Occipital lobe (tissue), 2 donors: ENCODE measurements around the gene MAGI1. TPM values are rescaled to one million over a fixed set of nuclear protein-coding genes. Genes with fewer than 3 reads are reported as not detected.

Source experiments
- DNase-seq: peaks from one replicate; lab custom pipeline; 2025; lab: John Stamatoyannopoulos, UW
- total RNA-seq: library from RNA; depleted of rRNA; stranded (reverse); fragments of >200 nt; gene quantifications from one replicate; pipeline ENCODE4 v1.2.3, GENCODE V29; 2014

The MAGI1 gene
- total RNA-seq, 1 donor from 2014 or later = 49.4 TPM

DNA sequence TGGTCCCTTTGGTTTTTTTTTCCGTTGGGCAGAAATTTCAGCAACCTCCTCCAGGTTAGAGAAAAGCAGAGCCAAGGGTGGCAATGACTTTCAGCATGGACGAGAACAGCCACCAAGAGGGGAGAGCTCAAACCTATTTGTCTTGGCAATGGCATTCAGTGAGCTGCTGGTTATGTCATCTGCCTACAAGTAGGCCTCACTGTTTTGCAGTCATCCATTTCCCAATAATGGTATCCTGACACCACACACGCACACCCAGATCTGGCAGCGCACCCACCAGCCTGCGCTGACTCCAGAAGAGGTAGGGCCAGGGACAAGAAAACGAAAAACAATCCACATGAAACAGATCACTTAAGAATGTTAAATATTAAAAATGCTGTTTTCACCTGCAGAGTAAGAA lies 92.3 kb downstream of the MAGI1 start:
- DNase-seq = no peak

DNA sequence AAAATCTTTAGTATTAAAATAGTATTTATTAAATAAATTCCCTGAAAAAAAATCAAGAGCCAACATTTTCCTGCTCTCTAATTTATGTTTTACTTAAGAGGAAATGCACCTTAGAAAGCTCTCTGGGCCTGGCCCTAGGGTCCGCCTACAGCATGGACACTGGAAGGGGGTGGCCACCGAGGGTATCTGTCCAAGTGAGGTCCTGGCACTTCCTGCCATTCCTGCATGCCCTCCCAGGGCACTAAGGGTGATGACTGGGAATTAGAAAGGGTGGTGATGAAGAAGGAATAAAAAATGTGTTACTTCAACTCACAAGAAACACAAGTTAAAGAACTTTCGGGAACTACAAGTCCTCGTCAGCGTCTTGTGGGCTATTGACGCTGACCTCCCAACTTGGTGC lies 92.8 kb downstream of the MAGI1 start:
- no peak for DNase-seq

DNA sequence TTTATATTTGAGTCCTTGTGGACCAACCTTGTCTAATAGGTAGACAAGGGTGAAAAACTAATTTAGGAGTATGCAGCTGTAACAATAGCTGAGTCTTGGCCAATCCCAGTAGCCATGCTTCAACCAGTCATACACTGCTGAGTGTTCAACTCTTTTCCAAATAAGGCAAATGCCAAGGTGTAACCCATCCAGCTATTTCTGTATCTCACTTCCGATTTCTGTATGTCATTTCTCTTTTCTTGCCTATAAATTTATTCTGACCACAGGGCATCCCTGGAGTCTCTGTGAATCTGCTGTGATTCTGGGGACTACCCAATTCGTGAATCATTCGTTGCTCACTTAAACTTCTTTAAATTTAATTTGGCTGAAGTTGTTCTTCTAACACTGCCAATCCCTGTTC lies 93.2 kb downstream of the MAGI1 start:
- DNase-seq = no peak

DNA sequence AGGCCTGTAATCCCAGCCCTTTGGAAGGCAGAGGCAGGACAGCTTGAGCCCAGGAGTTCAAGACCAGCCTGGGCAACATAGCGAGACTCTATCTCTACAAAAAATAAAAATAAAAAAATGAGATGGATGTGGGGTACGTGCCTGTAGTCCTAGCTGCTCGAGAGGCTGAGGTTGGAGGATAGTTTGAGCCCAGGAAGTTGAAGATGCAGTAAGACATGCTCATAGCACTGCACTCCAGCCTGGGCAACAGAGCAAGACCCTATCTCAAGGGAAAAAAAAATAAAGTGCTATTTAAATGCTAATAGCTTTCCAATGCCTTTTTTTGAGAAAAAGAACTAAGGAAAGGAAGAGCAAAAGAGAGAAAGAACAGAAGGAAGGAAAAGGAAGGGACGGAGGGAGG lies 94.5 kb downstream of the MAGI1 start:
- no peak for DNase-seq

DNA sequence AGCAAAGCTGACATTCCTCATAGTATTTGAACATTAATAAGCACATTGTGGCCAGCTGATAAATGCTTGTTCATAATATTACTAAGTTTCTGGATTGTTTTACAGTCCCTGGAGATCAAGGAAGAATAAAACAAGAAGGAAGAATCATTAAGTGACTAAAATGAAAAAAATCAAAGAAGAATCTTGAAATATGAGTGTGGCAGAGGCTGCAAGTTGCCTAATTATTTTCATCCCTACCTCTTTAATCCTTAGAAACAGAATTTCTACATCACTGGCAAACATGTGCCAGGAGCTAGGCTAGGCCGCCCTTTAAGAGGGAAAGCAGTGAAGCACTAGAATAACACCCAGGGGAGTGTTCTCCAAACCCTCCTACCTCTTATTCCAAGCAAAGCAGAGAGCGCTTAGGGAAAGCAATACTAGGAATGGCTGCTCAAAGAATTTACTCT lies 98.9 kb downstream of the MAGI1 start:
- DNase-seq = no peak

DNA sequence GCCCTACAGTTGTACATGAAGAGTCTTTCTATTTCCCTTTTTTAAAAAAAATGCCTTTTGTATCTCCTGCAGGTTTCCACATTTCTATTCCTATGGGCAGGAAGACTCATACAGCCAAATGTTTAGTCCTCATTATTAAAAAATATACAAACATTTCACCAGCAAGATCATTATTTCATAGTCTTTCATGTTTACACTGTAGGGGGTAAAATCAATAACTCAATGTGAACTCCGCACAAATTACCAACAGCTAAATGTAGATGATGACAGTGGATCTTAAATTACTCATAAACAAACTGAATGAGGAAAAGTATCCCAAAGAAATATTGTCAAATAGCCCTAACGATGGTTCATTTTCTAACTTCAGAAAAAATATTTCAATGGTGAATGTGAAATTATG lies 99.5 kb downstream of the MAGI1 start:
- no peak for DNase-seq

DNA sequence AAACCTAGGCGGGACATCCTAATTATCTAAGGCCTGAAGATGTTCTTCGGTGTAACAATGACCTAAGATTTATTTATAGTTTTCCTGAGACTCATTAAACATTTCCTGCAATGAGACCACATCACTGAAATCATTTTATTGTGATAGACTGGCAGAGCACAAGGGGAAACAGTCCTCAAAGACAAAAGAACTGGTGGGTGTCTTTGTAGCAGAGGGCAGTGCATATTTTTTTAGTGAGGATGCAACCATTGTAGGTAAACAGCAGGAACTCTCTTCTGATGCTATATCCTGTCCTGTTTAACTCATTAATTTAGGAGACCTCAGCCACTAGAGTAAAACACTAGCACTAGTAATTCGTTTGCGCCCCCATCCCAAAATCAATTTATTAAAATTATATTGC lies 100.0 kb downstream of the MAGI1 start:
- no peak for DNase-seq

DNA sequence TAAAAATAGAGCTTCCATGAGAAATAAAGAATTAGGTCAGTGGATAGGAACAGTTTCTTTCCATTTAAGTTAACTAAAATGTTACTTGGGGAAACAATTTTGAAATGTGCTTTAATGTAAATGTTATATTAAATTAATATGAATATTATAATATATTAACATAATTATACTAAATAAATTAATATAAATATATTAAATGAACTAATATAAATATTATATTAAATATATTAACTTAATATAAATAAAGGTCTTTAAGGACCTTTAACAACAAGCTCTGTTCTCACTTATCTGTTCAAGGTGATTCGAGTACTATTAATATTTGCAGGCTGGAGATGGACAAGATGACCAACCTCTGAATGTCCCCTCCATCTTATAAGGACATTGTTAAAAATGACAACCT lies 100.6 kb downstream of the MAGI1 start:
- no peak for DNase-seq

DNA sequence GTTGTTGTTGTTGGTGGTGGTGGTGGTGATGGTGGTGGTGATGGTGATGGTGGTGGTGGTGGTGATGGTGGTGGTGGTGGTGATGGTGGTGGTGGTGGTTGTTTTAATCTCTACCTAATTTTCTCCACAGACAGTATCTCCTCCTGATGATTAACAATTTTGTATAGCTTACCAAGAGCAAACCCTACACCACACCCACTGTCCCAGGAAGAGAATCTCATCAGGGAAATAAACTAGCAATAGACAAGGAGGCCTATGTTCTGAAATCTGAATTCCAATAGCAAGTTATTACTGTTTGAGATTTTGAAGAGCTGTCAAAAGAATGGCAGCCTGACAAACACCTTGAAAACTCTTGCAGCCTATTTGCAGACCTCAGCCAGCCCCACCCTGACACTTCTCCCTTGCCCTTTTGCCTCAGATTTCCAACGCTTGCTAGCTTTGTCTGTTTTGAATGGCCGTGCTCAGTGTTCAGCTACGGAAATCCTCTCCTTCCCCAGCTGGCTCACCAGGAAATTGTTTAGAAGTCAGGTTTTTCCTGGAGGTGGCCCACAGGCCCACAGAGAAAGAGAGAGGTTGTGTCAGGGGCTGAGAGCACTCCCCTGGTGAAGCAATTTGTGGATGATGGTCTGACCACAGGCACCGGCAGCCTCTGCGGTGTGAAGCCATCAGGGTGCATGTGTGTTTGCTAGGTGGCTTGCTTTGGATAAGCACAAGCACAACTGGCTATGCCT lies 101.6 kb downstream of the MAGI1 start:
- no peak for DNase-seq

DNA sequence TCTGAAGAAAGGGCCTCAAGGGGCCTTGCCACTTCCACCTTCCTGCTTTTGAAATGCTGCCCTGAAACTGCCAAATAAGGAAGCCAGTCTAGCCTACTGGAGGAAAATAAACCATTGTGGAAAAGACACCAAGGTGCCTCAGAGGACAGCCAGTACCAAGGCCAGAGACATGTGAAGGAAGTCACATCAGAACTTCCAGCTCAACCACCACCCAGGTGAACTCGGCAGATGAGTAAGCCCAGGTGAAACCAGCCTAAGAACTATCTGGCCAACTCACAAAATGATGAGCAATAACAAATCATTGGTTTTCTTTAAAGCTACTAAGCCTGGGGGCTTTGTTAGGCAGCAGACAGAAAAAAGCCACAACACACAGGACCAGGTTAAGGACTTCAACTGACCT lies 103.0 kb downstream of the MAGI1 start:
- no peak for DNase-seq

DNA sequence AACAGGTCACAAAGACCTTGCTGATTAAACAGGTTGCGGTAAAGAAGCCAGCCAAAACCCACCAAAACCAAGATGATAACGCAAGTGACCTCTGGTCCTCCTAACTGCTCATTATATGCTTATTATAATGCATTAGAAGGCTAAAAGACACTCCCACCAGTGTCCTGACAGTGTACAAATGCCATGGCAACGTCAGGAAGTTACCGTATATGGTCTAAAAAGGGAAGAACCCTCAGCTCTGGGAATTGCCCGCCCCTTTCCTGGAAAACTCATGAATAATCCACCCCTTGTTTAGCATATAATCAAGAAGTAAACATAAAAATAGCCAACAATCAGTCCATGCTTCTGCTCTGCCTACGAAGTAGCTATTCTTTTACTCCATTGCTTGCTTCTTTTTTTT lies 108.1 kb downstream of the MAGI1 start:
- no peak for DNase-seq

DNA sequence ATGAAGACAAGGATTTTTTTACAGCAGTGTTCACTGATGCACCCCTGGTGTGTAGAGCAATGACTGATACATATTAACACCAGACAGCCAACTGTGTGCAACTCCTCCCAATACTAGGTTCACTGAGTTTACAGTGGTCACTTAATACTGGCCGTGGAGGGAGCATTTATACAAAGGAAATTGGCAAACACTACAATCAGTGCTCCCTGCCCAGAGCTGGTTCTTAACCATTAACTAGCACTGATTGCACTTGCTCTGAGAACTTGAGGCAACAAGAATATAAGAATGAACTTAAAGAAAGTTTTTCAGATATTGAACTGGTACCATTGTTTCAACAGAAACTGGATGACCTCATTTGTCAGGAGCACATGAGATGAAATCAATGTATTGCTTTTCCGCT lies 110.6 kb downstream of the MAGI1 start:
- no peak for DNase-seq

DNA sequence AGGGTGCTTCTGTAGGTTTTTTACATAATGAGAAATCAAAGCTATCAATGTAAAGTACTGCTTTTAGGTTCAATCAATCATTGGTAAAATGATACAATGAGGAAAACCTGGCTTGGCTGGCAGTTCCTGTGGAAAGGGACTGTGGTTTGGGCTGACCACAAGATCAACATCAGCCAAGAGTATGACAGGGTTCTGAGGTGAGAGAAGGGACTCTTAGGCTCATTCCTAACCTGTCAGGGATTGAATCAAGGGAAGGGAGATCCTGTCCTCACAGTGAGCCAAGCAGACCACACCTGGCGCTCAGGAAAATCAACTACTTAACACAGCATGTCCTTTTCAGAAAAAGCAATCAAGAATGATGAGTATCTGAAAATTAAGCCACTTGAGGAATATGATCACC lies 111.1 kb downstream of the MAGI1 start:
- DNase-seq = no peak

DNA sequence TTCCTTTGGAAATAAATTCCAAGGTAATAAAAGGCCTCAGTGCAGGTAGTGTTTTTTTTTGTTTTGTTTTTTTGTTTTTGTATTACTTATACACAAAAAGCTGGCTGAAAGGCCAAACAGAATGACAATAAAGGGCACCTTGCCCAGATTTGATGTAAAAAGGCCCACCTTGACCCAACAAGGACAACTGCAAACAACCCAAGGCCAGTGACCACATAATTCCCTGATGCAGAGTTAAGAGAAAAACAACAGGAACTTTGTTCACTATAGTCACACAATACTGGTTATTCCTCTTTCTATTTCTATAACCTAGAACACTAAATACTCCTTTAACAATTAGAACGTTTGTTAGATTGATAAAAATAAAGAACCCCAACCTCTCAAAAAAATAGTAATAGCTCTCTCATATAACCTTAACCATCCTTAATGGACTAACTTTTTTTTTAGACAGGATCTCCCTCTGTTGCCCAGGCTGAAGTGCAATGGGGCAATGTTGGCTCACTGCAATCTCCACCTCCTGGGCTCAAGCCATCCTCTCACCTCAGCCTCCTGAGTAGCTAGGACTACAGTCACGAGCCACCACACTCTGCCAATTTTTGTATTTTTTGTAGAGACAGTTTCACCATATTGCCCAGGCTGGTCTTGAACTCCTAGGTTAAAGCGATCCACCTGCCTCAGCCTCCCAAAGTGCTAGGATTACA lies 113.3 kb downstream of the MAGI1 start:
- DNase-seq = no peak

DNA sequence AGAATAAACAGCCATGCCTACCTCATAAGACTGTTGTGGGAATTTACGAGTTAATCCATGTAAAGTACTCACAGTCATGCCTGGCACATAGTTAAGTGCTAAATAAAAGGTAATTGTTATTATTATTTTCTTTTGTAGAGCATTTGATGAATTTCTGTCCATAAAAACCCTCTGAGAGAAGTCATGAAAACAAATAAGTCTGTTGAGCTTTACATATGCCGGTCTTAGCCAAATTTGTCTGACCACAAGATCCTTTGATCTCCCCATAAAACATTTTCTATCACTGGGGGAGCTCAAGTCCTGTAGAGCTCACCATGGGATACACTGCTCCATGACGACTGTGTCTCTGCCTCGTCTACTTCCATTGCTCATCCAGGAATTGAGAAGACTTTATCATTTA lies 114.0 kb downstream of the MAGI1 start:
- DNase-seq = no peak

DNA sequence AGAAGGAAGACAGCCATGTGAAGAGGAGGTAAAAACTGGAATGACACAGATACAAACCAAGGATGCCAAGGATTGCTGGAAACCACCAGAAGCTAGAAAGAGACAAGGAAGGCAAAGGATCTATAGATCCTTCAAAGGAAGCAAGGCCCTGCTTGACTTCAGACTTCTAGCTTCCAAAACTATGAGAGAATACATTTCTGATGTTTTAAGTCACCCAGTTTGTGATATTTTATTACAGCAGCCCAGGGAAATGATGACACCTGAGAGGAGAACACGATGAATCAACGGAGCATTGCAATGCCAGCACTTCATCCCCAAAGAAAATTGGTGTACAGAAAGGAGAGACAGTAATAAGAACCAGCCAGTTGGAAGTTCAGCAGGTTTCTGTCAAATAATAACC lies 116.3 kb downstream of the MAGI1 start:
- DNase-seq = no peak

DNA sequence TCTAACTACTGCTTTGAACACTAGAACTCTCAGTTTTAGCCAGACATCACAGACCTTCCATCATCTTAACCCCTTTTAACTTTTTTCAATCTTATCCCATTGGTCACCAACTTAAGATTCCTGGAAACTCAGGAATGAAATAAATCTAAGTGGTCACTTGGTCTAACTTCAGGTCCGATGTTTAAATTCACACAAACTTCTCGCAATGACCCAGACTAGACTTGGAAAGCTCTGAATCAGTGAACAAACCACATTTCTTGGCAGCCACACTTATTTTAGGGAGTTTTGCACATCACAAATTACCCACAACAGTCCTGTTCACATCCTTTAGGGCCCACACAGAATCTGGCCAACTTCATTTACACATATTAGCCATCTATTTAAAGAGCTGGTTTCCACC lies 118.9 kb downstream of the MAGI1 start:
- DNase-seq = no peak

DNA sequence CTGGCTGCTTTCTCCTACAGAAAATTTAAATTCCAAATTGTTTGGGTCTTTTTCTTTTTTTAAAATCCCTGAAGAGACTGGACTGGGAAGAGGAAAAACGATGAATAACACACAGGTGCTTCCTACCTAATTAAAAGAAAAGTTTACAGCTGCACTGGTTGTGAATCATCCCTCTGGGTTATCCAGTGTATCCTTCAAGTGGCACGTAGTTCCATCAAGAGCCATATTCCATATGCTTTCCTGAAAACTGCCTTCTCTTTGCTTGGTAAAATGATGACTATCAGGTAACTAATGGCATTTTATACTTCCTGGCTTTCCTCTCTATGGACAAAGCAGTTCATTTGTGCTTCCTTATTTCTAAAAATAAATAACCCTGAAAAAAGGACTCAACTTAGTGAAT lies 123.2 kb downstream of the MAGI1 start:
- no peak for DNase-seq

DNA sequence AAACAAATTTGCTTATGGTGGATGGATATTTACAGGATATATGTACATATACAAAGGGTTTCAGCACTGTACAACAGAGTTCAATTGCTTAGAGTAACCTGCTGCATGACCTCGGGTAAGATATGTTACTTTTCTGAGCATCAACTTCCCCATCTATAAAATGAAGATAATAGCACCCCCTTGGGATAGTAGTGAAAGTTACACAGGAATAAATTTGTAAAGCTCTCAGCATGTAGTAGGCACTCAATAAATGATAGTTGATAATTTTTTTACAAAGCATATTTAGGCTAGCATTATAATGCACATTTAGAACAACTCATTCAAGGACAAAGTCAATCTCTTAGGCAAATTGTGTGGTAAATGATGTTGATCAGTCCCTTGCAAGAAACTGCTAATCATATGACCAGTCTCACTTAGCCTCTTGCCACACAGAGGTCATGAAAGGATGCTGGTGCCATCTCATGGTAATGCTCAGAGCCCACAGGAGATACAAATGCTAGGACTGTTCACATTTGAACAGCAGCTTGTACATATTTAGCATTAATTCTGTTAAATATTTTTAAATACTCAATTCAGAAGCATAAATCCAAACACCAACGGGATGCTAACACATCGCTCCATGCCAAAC lies 123.9 kb downstream of the MAGI1 start:
- DNase-seq = no peak

DNA sequence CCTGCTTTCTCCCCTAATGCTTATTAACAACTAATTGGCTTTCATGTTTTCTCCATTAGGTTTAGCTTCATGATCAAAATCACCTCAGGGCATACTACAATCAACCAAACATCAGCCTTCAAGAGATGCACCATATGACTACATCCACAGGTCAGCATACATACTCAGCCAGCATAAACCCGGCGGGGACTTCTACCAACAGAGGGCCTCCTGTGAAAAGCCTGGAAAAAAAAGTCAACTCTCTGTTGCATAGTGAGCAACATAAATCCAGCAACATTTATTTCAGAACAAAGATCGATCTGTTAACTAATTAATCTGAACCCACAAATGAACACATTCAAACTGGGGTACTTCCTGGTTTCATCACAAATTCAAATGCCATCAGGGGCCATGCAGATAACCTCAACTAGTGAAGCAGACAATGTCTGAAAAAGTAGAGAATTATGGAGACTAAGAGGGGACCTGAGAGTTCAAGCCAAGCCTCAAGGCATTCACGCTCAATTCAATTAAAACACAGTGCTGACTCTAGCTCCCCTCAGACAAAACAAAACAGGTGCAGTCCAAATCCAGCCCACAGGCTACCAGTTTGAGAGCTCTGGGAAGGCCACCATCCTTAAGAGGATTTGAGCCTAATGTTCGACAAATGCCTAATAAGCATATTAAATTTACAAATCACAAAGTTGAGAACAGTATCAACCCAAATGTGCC lies 124.5 kb downstream of the MAGI1 start:
- DNase-seq = no peak

DNA sequence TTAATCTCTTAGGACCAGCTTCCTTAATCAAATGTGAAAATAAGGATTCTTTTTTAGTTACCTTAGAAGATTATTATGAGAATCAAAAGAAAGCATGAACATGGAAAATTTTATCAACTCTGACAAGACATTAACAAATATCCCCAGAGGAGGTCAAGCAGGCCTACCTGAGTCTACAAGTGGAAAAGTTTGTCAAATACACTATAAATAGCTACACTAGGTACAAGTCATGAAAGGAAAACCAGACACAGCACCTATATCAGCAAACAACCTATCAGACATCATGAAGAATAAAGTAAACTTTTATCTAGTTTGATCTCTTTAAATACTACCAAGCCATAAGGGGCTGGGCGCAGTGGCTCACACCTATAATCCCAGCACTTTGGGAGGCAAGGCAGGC lies 126.1 kb downstream of the MAGI1 start:
- no peak for DNase-seq

DNA sequence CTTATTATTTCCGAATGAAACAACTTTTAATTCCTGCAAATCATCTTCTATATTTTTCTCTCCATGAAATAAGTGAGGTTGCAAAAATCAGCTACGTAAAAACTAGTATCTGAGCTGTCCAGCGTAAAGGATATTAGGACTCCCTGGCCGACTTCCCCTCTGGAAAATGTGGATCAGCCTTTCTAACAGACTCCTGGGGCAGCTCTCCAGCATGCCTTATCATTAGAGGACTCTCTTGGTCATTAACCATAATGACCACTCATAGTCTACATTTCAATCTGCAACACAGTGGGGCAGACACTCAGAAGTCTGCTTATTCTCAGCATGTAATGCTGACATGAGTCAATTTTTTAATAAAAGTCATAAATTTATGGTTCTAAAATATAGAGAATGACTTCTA lies 130.1 kb downstream of the MAGI1 start:
- DNase-seq = no peak
